HCT116 (cell line): ENCODE measurements around the gene MCC. TPM values are rescaled to one million over a fixed set of nuclear protein-coding genes. Genes with fewer than 3 reads are reported as not detected.
"Not testable (repeated sequence)": the region's sequence is repeated elsewhere in the genome, so short reads cannot be mapped to it uniquely, and the experiment has no call there.

ENCODE experiments used
- ATAC-seq: fragments of 200-7000 bp; cut with Tn5 transposase; 2 replicates; pipeline ENCODE4 v1.9.1; 2020; ENCODE audit warnings: mild to moderate bottlenecking, moderate library complexity
- BruUV-seq: library from RNA; stranded (reverse); fragments of 400-500 nt; replicated peaks from 2 replicates; lab custom pipeline; 2021; lab: Mats Ljungman, UMichigan
- CTCF ChIA-PET: fragments of 300-600 bp; sonication (Branson Sonifier 250); formaldehyde crosslinking; loops from one replicate; lab custom pipeline; 2021; ENCODE audit warnings: antibody characterized with exemption; lab: Charles Lee
- POLR2A ChIA-PET: fragments of 300-600, 350-600 bp; sonication (Branson Sonifier 250); formaldehyde crosslinking; loops from one replicate; lab custom pipeline; 2021; ENCODE audit warnings: antibody characterized with exemption; lab: Charles Lee
- RAD21 ChIA-PET, 2 experiments: fragments of 300-600 bp; sonication (Branson Sonifier 250); formaldehyde crosslinking; loops; one replicate each; lab custom pipeline; 2023; ENCODE audit warnings: low total read pairs in 2 of 2; ENCODE audit not compliant: uncharacterized antibody in 2 of 2, unreplicated experiment in 2 of 2, low non-redundant PET in 1 of 2; lab: Charles Lee
- DNase-seq: peaks from one replicate; pipeline ENCODE4 v3.0.0-alpha.2; 2010; ENCODE audit warnings: low read depth, low spot score
- H2AFZ ChIP-seq: fragments of 200-600 bp; shearing (Covaris generic), sonication (generic); 2 replicates; pipeline ENCODE4 v1.6.1; 2017; ENCODE audit warnings: low read depth, mixed run types, mixed read lengths, antibody characterized with exemption, low read length; ENCODE audit not compliant: poor library complexity, severe bottlenecking
- H3K27ac ChIP-seq: 2 replicates; pipeline ENCODE4 v1.5.1; 2012; ENCODE audit warnings: low read depth, low read length
- H3K27me3 ChIP-seq: fragments of 200-600 bp; sonication (generic); 2 replicates; pipeline ENCODE4 v1.6.1; 2016; ENCODE audit warnings: mixed run types, low read length, mixed read lengths; ENCODE audit not compliant: insufficient read depth
- H3K36me3 ChIP-seq, 2 experiments: fragments of 200-500 bp in 1 of 2; fragments of 200-600 bp in 1 of 2; sonication (Bioruptor generic) in 1 of 2; sonication (generic) in 1 of 2; 2 replicates each; pipeline versions ENCODE4 v1.5.1 to v1.6.1; 2014 to 2016; ENCODE audit warnings: low read length in 2 of 2, inconsistent platforms in 1 of 2, mixed read lengths in 1 of 2, mixed run types in 1 of 2; ENCODE audit not compliant: insufficient read depth in 2 of 2, control insufficient read depth in 1 of 2
- H3K4me1 ChIP-seq, 2 experiments: fragments of 200-600 bp in 1 of 2; sonication (generic) in 1 of 2; 2 replicates each; pipeline versions ENCODE4 v1.5.1 to v1.6.1; 2012 to 2017; ENCODE audit warnings: low read length in 2 of 2, inconsistent platforms in 1 of 2, mild to moderate bottlenecking in 1 of 2, mixed read lengths in 1 of 2, mixed run types in 1 of 2, moderate library complexity in 1 of 2; ENCODE audit not compliant: insufficient read depth in 2 of 2, control insufficient read depth in 1 of 2
- H3K4me2 ChIP-seq: fragments of 200-600 bp; sonication (generic); 2 replicates; pipeline ENCODE4 v1.6.1; 2017; ENCODE audit warnings: mixed run types, low read length, mixed read lengths
- H3K4me3 ChIP-seq, 2 experiments: fragments of 200-600 bp in 1 of 2; sonication (generic) in 1 of 2; replicated peaks in 1 of 2; 2 replicates each; pipeline ENCODE4 v1.5.1; 2011 to 2016; ENCODE audit warnings: low read length in 2 of 2, control low read depth in 1 of 2, low read depth in 1 of 2, mild to moderate bottlenecking in 1 of 2, mixed read lengths in 1 of 2, mixed run types in 1 of 2
- H3K79me2 ChIP-seq: fragments of 200-600 bp; sonication (generic); 2 replicates; pipeline ENCODE4 v1.6.1; 2017; ENCODE audit warnings: mild to moderate bottlenecking, mixed run types, low read length, moderate library complexity, mixed read lengths; ENCODE audit not compliant: insufficient read depth
- H3K9ac ChIP-seq: fragments of 200-600 bp; sonication (generic); 2 replicates; pipeline ENCODE4 v1.6.1; 2016; ENCODE audit warnings: low read length, mixed read lengths
- H3K9me2 ChIP-seq: fragments of 200-600 bp; sonication (generic), shearing (Covaris generic); 2 replicates; pipeline ENCODE4 v1.6.1; 2017; ENCODE audit warnings: mixed run types, mild to moderate bottlenecking, moderate library complexity; ENCODE audit not compliant: insufficient read depth
- H3K9me3 ChIP-seq, 2 experiments: fragments of 200-500 bp in 1 of 2; fragments of 200-600 bp in 1 of 2; sonication (Bioruptor generic) in 1 of 2; sonication (generic) in 1 of 2; 2 replicates each; pipeline ENCODE4 v1.6.1; 2014 to 2017; ENCODE audit warnings: low read length in 2 of 2, mixed read lengths in 2 of 2, inconsistent platforms in 1 of 2, low read depth in 1 of 2, mild to moderate bottlenecking in 1 of 2, mixed run types in 1 of 2, moderate library complexity in 1 of 2; ENCODE audit not compliant: control insufficient read depth in 1 of 2, insufficient read depth in 1 of 2
- H4K20me1 ChIP-seq: fragments of 200-600 bp; sonication (generic), shearing (Covaris generic); 2 replicates; pipeline ENCODE4 v1.6.1; 2017; ENCODE audit warnings: mixed run types, mild to moderate bottlenecking, moderate library complexity; ENCODE audit not compliant: insufficient read depth
- ATF3 ChIP-seq: IDR thresholded peaks from 2 replicates; pipeline ENCODE4 v1.6.1; 2012
- CBX3 ChIP-seq: IDR thresholded peaks from 2 replicates; pipeline ENCODE4 v1.6.1; 2012; ENCODE audit warnings: low read depth
- CEBPB ChIP-seq: IDR thresholded peaks from 2 replicates; pipeline ENCODE4 v1.6.1; 2012; ENCODE audit warnings: low read depth
- ELF1 ChIP-seq: IDR thresholded peaks from 2 replicates; pipeline ENCODE4 v1.6.1; 2012; ENCODE audit warnings: low read depth, borderline replicate concordance
- EZH2 ChIP-seq: fragments of 200-600 bp; sonication (generic); IDR thresholded peaks from 2 replicates; pipeline ENCODE4 v1.6.1; 2017; ENCODE audit warnings: antibody characterized with exemption, mixed run types
- EZH2phosphoT487 ChIP-seq: fragments of 200-600 bp; IDR thresholded peaks from 2 replicates; pipeline ENCODE4 v1.6.1; 2018; ENCODE audit warnings: antibody characterized with exemption, borderline replicate concordance
- JUND ChIP-seq: IDR thresholded peaks from 2 replicates; pipeline ENCODE4 v1.6.1; 2012
- POLR2A ChIP-seq: IDR thresholded peaks from 2 replicates; pipeline ENCODE4 v1.7.0; 2011; ENCODE audit warnings: borderline replicate concordance; ENCODE audit not compliant: insufficient read depth, insufficient read length; ENCODE audit errors: extremely low read depth
- POLR2AphosphoS5 ChIP-seq: IDR thresholded peaks from 2 replicates; pipeline ENCODE4 v1.6.1; 2011; ENCODE audit warnings: mild to moderate bottlenecking, low read depth, low read length, moderate library complexity
- REST ChIP-seq: IDR thresholded peaks from 2 replicates; pipeline ENCODE4 v1.6.1; 2012; ENCODE audit warnings: low read depth
- SP1 ChIP-seq: IDR thresholded peaks from 2 replicates; pipeline ENCODE4 v1.6.1; 2012; ENCODE audit warnings: low read depth
- YY1 ChIP-seq: IDR thresholded peaks from 2 replicates; pipeline ENCODE4 v1.6.1; 2011; ENCODE audit warnings: low read length, low read depth, moderate library complexity, mild to moderate bottlenecking; ENCODE audit not compliant: insufficient replicate concordance; ENCODE audit errors: extremely low read depth
- ZNF274 ChIP-seq: fragments of 200-500 bp; sonication (Bioruptor generic); IDR thresholded peaks from 2 replicates; pipeline ENCODE4 v1.6.1; 2014; ENCODE audit warnings: mild to moderate bottlenecking, low read depth, low read length, inconsistent platforms
- intact Hi-C: fragments of 100-400 bp; cut with micrococcal nuclease; formaldehyde crosslinking; loops from 2 replicates; pipeline ENCODE4 v1.10.0; 2022
- total RNA-seq: library from RNA; stranded (reverse); gene quantifications from one replicate; pipeline ENCODE4 v1.2.1, GENCODE V29; 2021; ENCODE audit not compliant: unreplicated experiment

MCC gene
- total RNA-seq, 1 experiment from 2014 or later, result 20.1 TPM

- RAD21 ChIA-PET, result no interaction called here
- Histone ChIP-seq H3K4me2 (no peak overlapping the region), H3K4me1 (no peaks in the 10 kb centered on the region), H3K27me3 (no peaks in the 10 kb centered on the region), H3K27ac (no peak overlapping the region), H4K20me1 (no peaks in the 10 kb centered on the region), H3K36me3 (no peaks in the 10 kb centered on the region), H3K9me2 (no peaks in the 10 kb centered on the region), H3K4me3 (no peak overlapping the region), H3K9ac (no peak overlapping the region), H2AFZ (no peak overlapping the region), H3K79me2 (no peaks in the 10 kb centered on the region), H3K9me3 (no peaks in the 10 kb centered on the region)
- intact Hi-C loops, result no loop called here
- ATAC-seq (no peak), DNase-seq (no peak)
- TF ChIP-seq ZNF274 (no peak), POLR2A (no peak), CEBPB (no peak), YY1 (no peak), POLR2AphosphoS5 (no peak), ELF1 (no peak), CBX3 (no peak), ATF3 (no peak), REST (no peak), SP1 (no peak), JUND (no peak), EZH2 (no peak), EZH2phosphoT487 (no peak)
- CTCF ChIA-PET, result no interaction called here
- no TSS peak for BruUV-seq
- POLR2A ChIA-PET, result no interaction called here
Observed at GRCh38 chr5:113075019-113075418, 413.2 kb downstream of the MCC start.

GRCh38 chr5:113073629-113074034 is 414.6 kb downstream of the MCC start:
- H3K4me2 ChIP-seq, H4K20me1 ChIP-seq, CTCF ChIA-PET, H3K4me3 ChIP-seq, H2AFZ ChIP-seq, H3K9me2 ChIP-seq, ATAC-seq, RAD21 ChIA-PET, H3K4me1 ChIP-seq, DNase-seq, H3K36me3 ChIP-seq, H3K79me2 ChIP-seq, H3K27me3 ChIP-seq, POLR2A ChIA-PET, H3K27ac ChIP-seq, H3K9me3 ChIP-seq, BruUV-seq, intact Hi-C loops, H3K9ac ChIP-seq: not testable (repeated sequence)
